Uterus (tissue), 4 donors: ENCODE data around the gene SIAE. TPM values are rescaled to one million over a fixed set of nuclear protein-coding genes. Genes with fewer than 3 reads are reported as not detected.

Experiments
- DNase-seq, 2 donors: peaks; one replicate each; pipeline ENCODE4 v3.0.0-alpha.2; 2019 to 2020
- H3K27ac ChIP-seq, 2 donors: fragments of 200-600 bp; sonication (generic); 1 replicate in 1 of 2; 2 replicates in 1 of 2; pipeline ENCODE4 v1.5.1; 2016 to 2018
- H3K27me3 ChIP-seq, 2 donors: fragments of 200-600 bp; sonication (generic); one replicate each; pipeline ENCODE4 v1.5.1; 2018 to 2019; ENCODE audit warnings: control low read depth in 1 of 2
- H3K36me3 ChIP-seq, 2 donors: fragments of 200-600 bp; sonication (generic); one replicate each; pipeline ENCODE4 v1.5.1; 2019; ENCODE audit warnings: control low read depth in 1 of 2
- H3K4me1 ChIP-seq, 2 donors: fragments of 200-600 bp; sonication (generic); one replicate each; pipeline ENCODE4 v1.5.1; 2018 to 2019; ENCODE audit warnings: control low read depth in 1 of 2
- H3K4me3 ChIP-seq, 2 donors: fragments of 200-600 bp; sonication (generic); 1 replicate in 1 of 2; 2 replicates in 1 of 2; pipeline ENCODE4 v1.5.1; 2018 to 2019; ENCODE audit warnings: mild to moderate bottlenecking in 1 of 2
- H3K9me3 ChIP-seq, 2 donors: fragments of 200-600 bp; sonication (generic); one replicate each; pipeline ENCODE4 v1.5.1; 2019; ENCODE audit warnings: control low read depth in 1 of 2
- CTCF ChIP-seq, 4 experiments: fragments of 200-600 bp in 2 of 4; fragments of 450-650 bp in 2 of 4; sonication (generic) in 2 of 4; IDR thresholded peaks; one replicate each; pipeline ENCODE4 v1.5.1; 2016 to 2019; ENCODE audit warnings: antibody characterized with exemption in 4 of 4, mild to moderate bottlenecking in 2 of 4, moderate library complexity in 1 of 4
- POLR2A ChIP-seq, 2 donors: fragments of 450-650 bp; IDR thresholded peaks; one replicate each; pipeline ENCODE4 v1.6.1; 2016; ENCODE audit warnings: antibody characterized with exemption in 2 of 2, mild to moderate bottlenecking in 1 of 2, moderate library complexity in 1 of 2
- intact Hi-C: fragments of 100-400 bp; cut with DNase I; formaldehyde crosslinking; loops from one replicate; pipeline ENCODE4 v1.15.1; 2023; ENCODE audit warnings: low total_unique reads
- total RNA-seq, 4 donors: library from RNA; depleted of rRNA in 3 of 4; stranded (reverse); fragments of >200 nt in 3 of 4; gene quantifications; one replicate each; pipeline versions ENCODE4 v1.1.0 to v1.2.4, GENCODE V29; 2014 to 2023
- donor health status: DM: yes; HTN: yes; CAD: no.

The SIAE gene
- total RNA-seq, 4 donors from 2014 or later = 0.77 to 7.5 (median 5.3) TPM

- no peaks in the 10 kb centered on the region for H3K4me1 ChIP-seq
- no peak overlapping the region for H3K4me3 ChIP-seq
- no peaks in the 10 kb centered on the region for H3K27me3 ChIP-seq
- intact Hi-C loops = no loop called here
- TF ChIP-seq CTCF (IDR thresholded peaks at IDR 0.05) (no peak), POLR2A (IDR thresholded peaks at IDR 0.05) (no peak)
- H3K27ac ChIP-seq = no peak overlapping the region
- no peak for DNase-seq
- no peaks in the 10 kb centered on the region for H3K36me3 ChIP-seq
- no peaks in the 10 kb centered on the region for H3K9me3 ChIP-seq
These were observed 26.5 kb upstream of the SIAE start for GRCh38 chr11:124700028-124700427.

DNA sequence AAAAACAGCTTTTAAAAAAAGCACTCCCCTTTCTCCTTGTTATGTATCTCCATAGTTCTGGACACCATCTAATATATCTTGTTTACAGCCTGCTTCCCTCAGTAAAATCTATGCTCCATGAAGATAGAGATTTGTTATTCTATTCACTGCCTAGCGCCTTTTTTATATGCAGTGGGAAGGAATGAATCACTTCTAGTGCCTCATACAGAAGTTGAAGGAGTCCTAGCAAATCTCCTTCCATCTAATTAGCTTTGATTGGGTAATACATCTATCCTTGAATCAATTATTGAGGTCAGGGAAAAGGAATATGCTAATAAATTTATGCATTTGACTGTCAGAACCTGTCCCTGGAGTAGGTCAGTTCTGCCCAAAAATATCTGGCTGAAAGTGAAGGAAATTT is 26.0 kb upstream of the SIAE start:
- Histone ChIP-seq H3K27me3 (no peaks in the 10 kb centered on the region), H3K27ac (no peak overlapping the region), H3K9me3 (no peaks in the 10 kb centered on the region), H3K4me1 (no peaks in the 10 kb centered on the region), H3K36me3 (no peaks in the 10 kb centered on the region), H3K4me3 (no peak overlapping the region)
- TF ChIP-seq POLR2A (IDR thresholded peaks at IDR 0.05) (no peak), CTCF (IDR thresholded peaks at IDR 0.05) (no peak)
- DNase-seq = no peak
- intact Hi-C loops = no loop called here

GRCh38 chr11:124693142-124693541 is 19.6 kb upstream of the SIAE start:
- Histone ChIP-seq H3K4me1 (no peaks in the 10 kb centered on the region), H3K36me3 (no peaks in the 10 kb centered on the region), H3K27ac (no peak overlapping the region), H3K27me3 (no peaks in the 10 kb centered on the region), H3K4me3 (no peak overlapping the region), H3K9me3 (no peaks in the 10 kb centered on the region)
- no peak for DNase-seq
- TF ChIP-seq POLR2A (IDR thresholded peaks at IDR 0.05) (no peak), CTCF (IDR thresholded peaks at IDR 0.05) (no peak)
- intact Hi-C loops = no loop called here

DNA sequence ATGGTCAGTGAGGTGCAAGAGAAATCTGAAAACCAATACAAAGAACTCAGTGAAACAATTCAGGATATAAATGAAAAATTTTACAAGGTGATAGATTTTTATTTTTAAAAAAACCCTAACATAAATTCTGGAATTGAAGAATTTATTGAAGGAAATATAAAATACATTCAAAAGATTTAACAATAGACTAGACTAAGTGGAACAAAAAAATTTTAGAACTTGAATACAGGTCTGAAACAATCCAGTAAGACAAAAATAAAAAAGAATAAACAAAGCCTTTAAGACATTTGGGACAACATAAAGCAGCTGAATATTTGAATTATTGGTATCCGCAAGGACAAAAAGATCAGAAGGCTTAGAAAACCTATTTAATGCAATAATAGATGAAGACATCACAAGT is 8.9 kb upstream of the SIAE start:
- TF ChIP-seq CTCF (IDR thresholded peaks at IDR 0.05) (no peak), POLR2A (IDR thresholded peaks at IDR 0.05) (no peak)
- no peak for DNase-seq
- peaks cover 0 to 5% of the 10 kb centered on the region in 2 donors for H3K9me3 ChIP-seq
- no peaks in the 10 kb centered on the region for H3K36me3 ChIP-seq
- no peaks in the 10 kb centered on the region for H3K4me1 ChIP-seq
- no peaks in the 10 kb centered on the region for H3K27me3 ChIP-seq
- intact Hi-C loops = no loop called here
- H3K27ac ChIP-seq = no peak overlapping the region
- no peak overlapping the region for H3K4me3 ChIP-seq

DNA sequence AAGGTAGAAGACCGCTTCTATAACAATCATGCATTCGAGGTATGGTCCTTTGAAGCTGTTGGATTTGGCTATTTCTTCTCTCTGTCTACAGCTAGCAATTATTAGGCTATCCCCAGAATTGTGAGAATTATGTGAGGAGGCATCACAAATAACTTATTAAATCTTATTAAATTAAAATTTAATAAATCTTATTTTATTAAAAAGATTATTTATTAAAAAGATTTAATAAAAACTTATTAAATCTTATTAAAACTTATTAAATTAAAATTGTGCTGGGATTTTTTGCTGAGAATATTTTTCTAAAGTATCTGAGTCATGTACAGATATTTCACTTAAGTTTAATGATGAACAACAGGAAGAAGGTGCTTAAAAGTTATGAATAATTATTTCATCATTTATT is 7.9 kb upstream of the SIAE start:
- no peaks in the 10 kb centered on the region for H3K36me3 ChIP-seq
- TF ChIP-seq POLR2A (IDR thresholded peaks at IDR 0.05) (no peak), CTCF (IDR thresholded peaks at IDR 0.05) (no peak)
- no peak overlapping the region for H3K27ac ChIP-seq
- H3K4me1 ChIP-seq = no peaks in the 10 kb centered on the region
- H3K9me3 ChIP-seq = peaks cover 0 to 5% of the 10 kb centered on the region in 2 donors
- DNase-seq = no peak
- no peak overlapping the region for H3K4me3 ChIP-seq
- H3K27me3 ChIP-seq = no peaks in the 10 kb centered on the region
- intact Hi-C loops = no loop called here
